Mesothelial cell of epicardium (in vitro differentiated cells): ENCODE results near the gene TEP1. TPM values are rescaled to one million over a fixed set of nuclear protein-coding genes. Genes with fewer than 3 reads are reported as not detected.

Experiments
- DNase-seq, 2 experiments: peaks; one replicate each; pipeline ENCODE4 v3.0.0; 2021; ENCODE audit warnings: low spot score in 2 of 2; ENCODE audit not compliant: unreplicated experiment in 2 of 2
- H3K27ac Mint-ChIP-seq: 2 replicates; pipeline ENCODE4 v1.8.0; 2021; ENCODE audit warnings: mixed read lengths
- H3K27me3 Mint-ChIP-seq: 2 replicates; pipeline ENCODE4 v1.8.0; 2021; ENCODE audit warnings: low read depth, mixed read lengths
- H3K36me3 Mint-ChIP-seq: 2 replicates; pipeline ENCODE4 v1.8.0; 2021; ENCODE audit warnings: mixed read lengths
- H3K4me1 Mint-ChIP-seq: 2 replicates; pipeline ENCODE4 v1.8.0; 2021; ENCODE audit warnings: mixed read lengths
- H3K4me3 Mint-ChIP-seq: 2 replicates; pipeline ENCODE4 v1.8.0; 2021; ENCODE audit warnings: mild to moderate bottlenecking, moderate library complexity, mixed read lengths
- H3K9me3 Mint-ChIP-seq: 2 replicates; pipeline ENCODE4 v1.8.0; 2021; ENCODE audit warnings: mixed read lengths
- CTCF ChIP-seq: fragments of 200-600 bp; sonication (generic); IDR thresholded peaks from one replicate; pipeline ENCODE4 v1.5.0; 2021; ENCODE audit warnings: antibody characterized with exemption; ENCODE audit not compliant: unreplicated experiment
- total RNA-seq: library from RNA; stranded (reverse); gene quantifications from 3 replicates; pipeline ENCODE4 v1.2.1, GENCODE V29; 2021

TEP1 gene
- total RNA-seq, 1 donor from 2014 or later: 18.3 TPM

GRCh38 chr14:20391505-20391904 is 21.8 kb downstream of the TEP1 start:
- Mint-ChIP-seq H3K27me3 (no peaks in the 10 kb centered on the region), H3K36me3 (peaks cover 16% of the 10 kb centered on the region)
- no peak for TF ChIP-seq CTCF

GRCh38 chr14:20388159-20388558 is 25.1 kb downstream of the TEP1 start:
- no peak for TF ChIP-seq CTCF
- DNase-seq: no peak
- Mint-ChIP-seq H3K4me1 (no peaks in the 10 kb centered on the region), H3K9me3 (no peaks in the 10 kb centered on the region), H3K27me3 (no peaks in the 10 kb centered on the region), H3K4me3 (no peak overlapping the region), H3K27ac (no peak overlapping the region), H3K36me3 (peaks cover 18% of the 10 kb centered on the region)

More at GRCh38 chr14:20391505-20391904, 21.8 kb downstream of the TEP1 start:
- no peak for DNase-seq
- no peak overlapping the region for H3K4me3 Mint-ChIP-seq
- H3K9me3 Mint-ChIP-seq: no peaks in the 10 kb centered on the region
- no peaks in the 10 kb centered on the region for H3K4me1 Mint-ChIP-seq
- no peak overlapping the region for H3K27ac Mint-ChIP-seq

DNA sequence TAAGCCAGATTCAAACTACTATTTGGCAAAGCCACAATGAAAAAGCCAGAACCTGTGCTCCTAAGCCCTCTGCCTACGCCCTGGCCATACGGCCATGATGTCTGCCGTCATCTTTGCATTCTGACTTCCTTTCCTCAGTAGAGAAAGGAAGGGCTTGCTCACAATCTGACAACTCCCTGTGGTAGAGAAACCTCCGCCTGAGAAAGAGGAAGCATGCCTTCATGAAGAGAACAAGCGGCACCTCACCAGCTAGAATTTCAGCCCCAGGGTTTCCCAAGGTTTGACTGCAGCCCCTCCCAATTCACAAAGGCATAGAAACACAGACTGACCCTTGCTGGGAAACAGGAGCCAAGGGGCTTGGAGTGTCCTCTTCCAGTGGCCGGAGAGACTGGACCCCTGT is 25.7 kb downstream of the TEP1 start:
- H3K9me3 Mint-ChIP-seq: no peaks in the 10 kb centered on the region
- DNase-seq: no peak
- H3K27me3 Mint-ChIP-seq: no peaks in the 10 kb centered on the region
- TF ChIP-seq CTCF: no peak
- H3K36me3 Mint-ChIP-seq: peaks cover 18% of the 10 kb centered on the region
- no peak overlapping the region for H3K4me3 Mint-ChIP-seq
- H3K27ac Mint-ChIP-seq: no peak overlapping the region
- H3K4me1 Mint-ChIP-seq: no peaks in the 10 kb centered on the region

- Mint-ChIP-seq H3K36me3 (peaks cover 22% of the 10 kb centered on the region), H3K9me3 (no peaks in the 10 kb centered on the region), H3K4me3 (no peak overlapping the region), H3K4me1 (no peaks in the 10 kb centered on the region), H3K27ac (no peak overlapping the region), H3K27me3 (no peaks in the 10 kb centered on the region)
- no peak for TF ChIP-seq CTCF
- DNase-seq: no peak
These were observed 26.9 kb downstream of the TEP1 start for GRCh38 chr14:20386276-20386855.

DNA sequence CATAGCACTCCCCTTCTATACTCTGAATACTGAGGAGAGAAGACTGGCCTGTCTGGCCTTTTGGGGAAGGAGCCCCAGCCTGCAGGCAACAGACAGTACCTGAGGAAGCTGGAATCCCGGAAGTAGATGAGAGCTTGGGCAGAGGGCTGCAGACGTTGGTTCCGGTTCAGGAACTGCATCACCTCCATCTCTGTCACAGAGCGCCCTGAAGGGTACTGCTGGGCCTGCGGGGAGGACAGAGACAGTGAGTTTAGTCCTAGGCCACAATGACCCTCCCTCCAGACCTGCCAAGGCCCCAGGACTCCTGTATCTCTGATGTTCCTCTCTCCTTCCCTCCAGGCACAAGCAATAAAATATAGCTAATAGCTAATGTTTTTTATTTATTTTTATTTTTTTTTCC is 28.4 kb downstream of the TEP1 start:
- no peaks in the 10 kb centered on the region for H3K4me1 Mint-ChIP-seq

More for the DNA sequence above, 28.4 kb downstream of the TEP1 start:
- Mint-ChIP-seq H3K27ac (no peak overlapping the region), H3K36me3 (peaks cover 29% of the 10 kb centered on the region), H3K27me3 (no peaks in the 10 kb centered on the region), H3K4me3 (no peak overlapping the region), H3K9me3 (no peaks in the 10 kb centered on the region)
- no peak for TF ChIP-seq CTCF
- no peak for DNase-seq
